GM21390 (cell line): ENCODE results near the gene SCNM1.
A peak's percentile ranks its signal among the peaks of the same experiment; 100 is the strongest.
"Not testable (repeated sequence)": the region's sequence is repeated elsewhere in the genome, so short reads cannot be mapped to it uniquely, and the experiment has no call there.

Source experiments
- ATAC-seq: cut with Tn5 transposase; IDR thresholded peaks from one replicate; pipeline ENCODE4 v1.9.1; 2021; ENCODE audit not compliant: unreplicated experiment

The SCNM1 gene

GRCh38 chr1:151146412-151147131 is 19.4 kb upstream of the SCNM1 start, which contains the start of gene SEMA6C:
Gene SEMA6C (minus strand): TSS chr1:151146631. CDS start chr1:151142621, 4,010 bp downstream.
- peak; percentile 99 for ATAC-seq

GRCh38 chr1:151147132-151147503 is 18.8 kb upstream of the SCNM1 start:
- ATAC-seq = no peak

GRCh38 chr1:151147665-151148064 is 18.3 kb upstream of the SCNM1 start:
- ATAC-seq = no peak

- peak; percentile 76 for ATAC-seq
These were observed 9.5 kb upstream of the SCNM1 start, which contains the start of gene TNFAIP8L2 for GRCh38 chr1:151156515-151156819. Gene TNFAIP8L2 (plus strand): TSS chr1:151156649. CDS start chr1:151158698, 2,049 bp downstream.

GRCh38 chr1:151157067-151157531 is 8.8 kb upstream of the SCNM1 start:
- no peak for ATAC-seq

GRCh38 chr1:151158326-151158725 is 7.6 kb upstream of the SCNM1 start:
- ATAC-seq = no peak

GRCh38 chr1:151158751-151159251 is 7.1 kb upstream of the SCNM1 start:
- ATAC-seq = no peak

- ATAC-seq = no peak
These were observed 6.6 kb upstream of the SCNM1 start for GRCh38 chr1:151159373-151159772.

- no peak for ATAC-seq
These were observed 1.1 kb upstream of the SCNM1 start for GRCh38 chr1:151164732-151165280.

GRCh38 chr1:151165281-151165737 is 635 bp upstream of the SCNM1 start:
- peak; percentile 5 for ATAC-seq

GRCh38 chr1:151166505-151166956 is 587 bp downstream of the SCNM1 start:
- ATAC-seq = no peak

- no peak for ATAC-seq
These were observed 1.2 kb downstream of the SCNM1 start for GRCh38 chr1:151167116-151167515.

GRCh38 chr1:151171190-151171589 is 5.2 kb downstream of the SCNM1 start:
- ATAC-seq = no peak

- ATAC-seq = no peak
These were observed 9.2 kb downstream of the SCNM1 start for GRCh38 chr1:151175041-151175741.

- no peak for ATAC-seq
These were observed 9.9 kb downstream of the SCNM1 start, which contains the start of gene TMOD4 for GRCh38 chr1:151175863-151176262. Gene TMOD4 (minus strand): TSS chr1:151175981. CDS start chr1:151174875, 1,106 bp downstream.

- ATAC-seq = no peak
These were observed 10.6 kb downstream of the SCNM1 start for GRCh38 chr1:151176514-151177045.

GRCh38 chr1:151184211-151184610 is 18.3 kb downstream of the SCNM1 start:
- ATAC-seq = no peak

GRCh38 chr1:151187205-151187604 is 21.3 kb downstream of the SCNM1 start:
- ATAC-seq = no peak

GRCh38 chr1:151188667-151189066 is 22.7 kb downstream of the SCNM1 start:
- ATAC-seq = not testable (repeated sequence)

- ATAC-seq = peak; percentile 91
These were observed 23.9 kb downstream of the SCNM1 start, which contains the start of gene VPS72 for GRCh38 chr1:151189637-151190445. Gene VPS72 (minus strand): TSS chr1:151190197. CDS start chr1:151190121, 76 bp downstream.
